Type B pancreatic cell (in vitro differentiated cells): Measurements from ENCODE around the gene MIA. TPM values are rescaled to one million over a fixed set of nuclear protein-coding genes. Genes with fewer than 3 reads are reported as not detected.
"Not testable (repeated sequence)": the region's sequence is repeated elsewhere in the genome, so short reads cannot be mapped to it uniquely, and the experiment has no call there.

Experiments used
- DNase-seq: peaks from one replicate; pipeline ENCODE4 v3.0.0; 2021; ENCODE audit warnings: mixed read lengths; ENCODE audit not compliant: unreplicated experiment; ENCODE audit errors: extremely low spot score
- H3K27ac Mint-ChIP-seq: 2 replicates; pipeline ENCODE4 v1.8.0; 2021; ENCODE audit warnings: mild to moderate bottlenecking, mixed read lengths
- H3K27me3 Mint-ChIP-seq: 2 replicates; pipeline ENCODE4 v1.8.0; 2021; ENCODE audit warnings: mixed read lengths
- H3K36me3 Mint-ChIP-seq: 2 replicates; pipeline ENCODE4 v1.8.0; 2021; ENCODE audit warnings: mixed read lengths
- H3K4me1 Mint-ChIP-seq: one replicate; pipeline ENCODE4 v1.8.0; 2021; ENCODE audit warnings: mixed read lengths; ENCODE audit not compliant: unreplicated experiment
- H3K4me3 Mint-ChIP-seq: 2 replicates; pipeline ENCODE4 v1.8.0; 2021; ENCODE audit warnings: mild to moderate bottlenecking, mixed read lengths
- H3K9me3 Mint-ChIP-seq: 2 replicates; pipeline ENCODE4 v1.8.0; 2021; ENCODE audit warnings: mixed read lengths
- total RNA-seq: library from RNA; stranded (reverse); gene quantifications from 2 replicates; pipeline ENCODE4 v1.2.1, GENCODE V29; 2021; ENCODE audit warnings: low replicate concordance
- TF ChIP-seq, protein P1 (sequence below): fragments of 200-600 bp; sonication (generic); conservative IDR thresholded peaks from 2 replicates; pipeline ENCODE4 v1.5.0; 2021; ENCODE audit warnings: antibody characterized with exemption, mild to moderate bottlenecking

The MIA gene
- total RNA-seq, 1 donor from 2014 or later: 3.2 TPM

DNA sequence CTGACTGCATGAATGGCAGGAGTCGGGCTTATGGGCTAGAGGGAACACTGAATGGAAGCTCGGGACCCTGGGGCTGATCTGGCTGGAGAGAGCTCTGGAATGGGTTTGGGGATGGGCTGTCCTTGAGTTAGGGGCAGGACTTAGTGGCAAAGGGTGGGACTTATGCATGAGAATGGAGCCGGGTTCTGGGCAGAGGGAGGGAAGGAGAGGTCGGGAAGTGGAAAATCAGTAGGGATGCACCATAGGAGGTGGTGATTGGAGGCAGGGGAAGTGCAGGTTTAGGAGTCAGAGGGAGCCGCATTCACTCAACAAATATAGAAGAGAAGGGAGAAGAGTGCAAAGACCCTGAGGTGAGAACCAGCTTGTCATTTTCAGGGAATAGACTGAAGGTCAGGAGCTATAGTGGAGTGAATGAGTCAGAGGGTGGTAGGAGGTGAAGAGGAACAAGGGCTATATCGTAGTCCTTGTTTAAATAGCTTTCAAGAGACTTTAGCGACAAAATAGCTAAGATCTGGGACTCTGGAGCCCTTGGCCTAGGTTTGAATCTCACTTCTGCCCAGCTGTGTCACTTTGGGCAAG lies 3.5 kb downstream of the MIA start:
- H3K4me3 Mint-ChIP-seq: peak overlapping the region; percentile 89
- peaks cover 17% of the 10 kb centered on the region for H3K4me1 Mint-ChIP-seq
- peaks cover 4% of the 10 kb centered on the region for H3K36me3 Mint-ChIP-seq
- DNase-seq: no peak
- no peaks in the 10 kb centered on the region for H3K27me3 Mint-ChIP-seq
- no peaks in the 10 kb centered on the region for H3K9me3 Mint-ChIP-seq
- TF ChIP-seq, protein P1, sequence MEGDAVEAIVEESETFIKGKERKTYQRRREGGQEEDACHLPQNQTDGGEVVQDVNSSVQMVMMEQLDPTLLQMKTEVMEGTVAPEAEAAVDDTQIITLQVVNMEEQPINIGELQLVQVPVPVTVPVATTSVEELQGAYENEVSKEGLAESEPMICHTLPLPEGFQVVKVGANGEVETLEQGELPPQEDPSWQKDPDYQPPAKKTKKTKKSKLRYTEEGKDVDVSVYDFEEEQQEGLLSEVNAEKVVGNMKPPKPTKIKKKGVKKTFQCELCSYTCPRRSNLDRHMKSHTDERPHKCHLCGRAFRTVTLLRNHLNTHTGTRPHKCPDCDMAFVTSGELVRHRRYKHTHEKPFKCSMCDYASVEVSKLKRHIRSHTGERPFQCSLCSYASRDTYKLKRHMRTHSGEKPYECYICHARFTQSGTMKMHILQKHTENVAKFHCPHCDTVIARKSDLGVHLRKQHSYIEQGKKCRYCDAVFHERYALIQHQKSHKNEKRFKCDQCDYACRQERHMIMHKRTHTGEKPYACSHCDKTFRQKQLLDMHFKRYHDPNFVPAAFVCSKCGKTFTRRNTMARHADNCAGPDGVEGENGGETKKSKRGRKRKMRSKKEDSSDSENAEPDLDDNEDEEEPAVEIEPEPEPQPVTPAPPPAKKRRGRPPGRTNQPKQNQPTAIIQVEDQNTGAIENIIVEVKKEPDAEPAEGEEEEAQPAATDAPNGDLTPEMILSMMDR: no peak
- peak overlapping the region; percentile 100 for H3K27ac Mint-ChIP-seq

DNA sequence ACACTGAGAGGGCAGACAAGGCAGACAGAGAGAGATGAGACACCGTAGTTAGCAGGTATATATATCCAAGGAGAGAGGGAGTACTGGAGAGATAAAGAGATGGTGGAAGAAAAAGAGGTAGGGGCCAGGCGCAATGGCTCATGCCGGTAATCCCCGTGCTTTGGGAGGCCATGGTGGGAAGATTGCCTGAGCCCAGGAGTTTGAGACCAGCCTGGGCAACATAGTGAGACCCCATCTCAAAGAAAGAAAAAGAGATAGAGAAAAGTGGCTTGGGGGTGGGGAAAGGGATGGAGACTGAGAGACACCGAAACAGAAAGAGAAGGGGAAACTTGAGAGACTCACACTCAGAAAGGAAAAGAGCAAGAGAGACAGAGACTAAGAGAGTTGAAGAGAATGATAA lies 5.3 kb downstream of the MIA start:
- Mint-ChIP-seq H3K36me3 (peaks cover 4% of the 10 kb centered on the region), H3K4me1 (peaks cover 17% of the 10 kb centered on the region), H3K4me3 (no peak overlapping the region), H3K9me3 (no peaks in the 10 kb centered on the region), H3K27me3 (no peaks in the 10 kb centered on the region), H3K27ac (no peak overlapping the region)
- DNase-seq: no peak
- TF ChIP-seq, protein P1: no peak

DNA sequence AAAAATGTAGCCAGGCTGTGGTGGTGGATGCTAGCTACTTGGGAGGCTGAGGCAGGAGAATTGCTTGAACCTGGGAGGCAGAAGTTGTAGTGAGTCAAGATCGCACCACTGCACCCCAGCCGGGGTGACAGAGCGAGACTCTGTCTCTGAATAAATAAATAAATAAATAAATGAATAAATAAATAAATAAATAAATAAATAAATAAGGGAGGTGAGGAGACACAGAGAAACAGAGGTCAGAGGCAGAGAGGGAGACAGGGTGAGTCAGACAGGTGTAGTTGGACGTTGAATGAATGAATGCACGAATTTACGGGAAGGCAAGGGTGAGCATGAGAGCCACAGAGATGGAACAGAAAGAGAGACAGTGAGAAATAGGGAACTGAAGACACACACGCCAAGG lies 5.8 kb downstream of the MIA start:
- Mint-ChIP-seq H3K27ac (no peak overlapping the region), H3K4me3 (no peak overlapping the region), H3K36me3 (peaks cover 4% of the 10 kb centered on the region), H3K27me3 (no peaks in the 10 kb centered on the region), H3K4me1 (peaks cover 17% of the 10 kb centered on the region), H3K9me3 (no peaks in the 10 kb centered on the region)
- TF ChIP-seq, protein P1: no peak
- no peak for DNase-seq

DNA sequence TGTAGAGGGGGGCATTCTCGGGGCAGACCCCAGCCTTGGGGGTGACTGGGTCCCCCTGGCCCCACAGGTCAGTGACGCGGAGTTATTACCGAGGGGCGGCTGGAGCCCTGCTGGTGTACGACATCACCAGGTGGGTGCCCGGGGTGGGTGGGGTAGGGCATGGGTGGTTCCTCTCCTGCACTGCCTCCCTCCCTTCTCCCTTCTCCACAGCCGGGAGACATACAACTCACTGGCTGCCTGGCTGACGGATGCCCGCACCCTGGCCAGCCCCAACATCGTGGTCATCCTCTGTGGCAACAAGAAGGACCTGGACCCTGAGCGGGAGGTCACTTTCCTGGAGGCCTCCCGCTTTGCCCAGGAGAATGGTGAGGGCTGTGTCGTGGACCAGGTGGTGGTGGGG lies 8.4 kb downstream of the MIA start:
- TF ChIP-seq, protein P1: no peak
- no peaks in the 10 kb centered on the region for H3K27me3 Mint-ChIP-seq
- H3K4me3 Mint-ChIP-seq: no peak overlapping the region
- H3K4me1 Mint-ChIP-seq: peaks cover 3% of the 10 kb centered on the region
- peaks cover 4% of the 10 kb centered on the region for H3K36me3 Mint-ChIP-seq
- no peak for DNase-seq
- no peak overlapping the region for H3K27ac Mint-ChIP-seq
- H3K9me3 Mint-ChIP-seq: no peaks in the 10 kb centered on the region

DNA sequence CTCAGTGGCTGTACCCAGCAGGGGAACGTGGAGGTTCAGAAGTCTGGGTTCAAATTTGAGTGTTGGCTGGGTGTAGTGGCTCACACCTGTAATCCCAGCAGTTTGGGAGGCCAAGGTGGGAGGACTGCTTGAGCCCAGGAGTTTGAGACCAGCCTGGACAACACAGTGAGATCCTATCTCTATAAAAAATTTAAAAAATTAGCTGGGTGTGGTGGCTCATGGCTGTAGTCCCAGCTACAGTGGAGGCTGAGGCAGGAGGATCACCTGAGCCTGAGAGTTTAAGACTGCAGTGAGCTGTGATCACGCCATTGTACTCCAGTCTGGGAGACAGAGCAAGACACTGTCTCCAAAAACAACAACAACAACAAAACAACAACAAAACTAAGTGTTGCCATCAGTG lies 8.8 kb downstream of the MIA start:
- not testable (repeated sequence) for DNase-seq, H3K36me3 Mint-ChIP-seq, H3K4me3 Mint-ChIP-seq, H3K27me3 Mint-ChIP-seq, H3K4me1 Mint-ChIP-seq, H3K27ac Mint-ChIP-seq, H3K9me3 Mint-ChIP-seq

DNA sequence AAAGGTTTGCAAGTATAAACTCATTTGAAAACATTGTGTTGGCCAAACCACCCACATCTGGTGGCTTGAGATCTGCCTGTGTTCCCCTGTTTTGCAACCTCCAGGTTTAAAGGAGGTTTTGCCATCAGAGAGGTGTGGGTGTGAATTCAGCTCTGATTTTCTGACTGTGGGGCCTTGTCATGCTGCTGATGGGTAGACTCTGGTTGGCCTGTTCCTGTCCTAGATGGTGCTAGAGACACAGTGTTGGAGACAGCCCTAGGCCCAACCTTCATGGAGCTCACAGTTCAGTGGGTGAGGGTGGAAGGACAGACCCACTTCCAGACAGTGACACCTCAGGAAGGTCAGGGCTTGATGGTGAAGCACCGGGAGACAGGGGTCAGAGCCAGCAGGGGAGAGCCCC lies 10.2 kb downstream of the MIA start:
- H3K4me3 Mint-ChIP-seq: no peak overlapping the region
- H3K27me3 Mint-ChIP-seq: no peaks in the 10 kb centered on the region
- no peak overlapping the region for H3K27ac Mint-ChIP-seq
- TF ChIP-seq, protein P1: no peak
- no peak for DNase-seq
- H3K4me1 Mint-ChIP-seq: no peaks in the 10 kb centered on the region
- H3K9me3 Mint-ChIP-seq: no peaks in the 10 kb centered on the region
- peaks cover 4% of the 10 kb centered on the region for H3K36me3 Mint-ChIP-seq
